HepG2 (cell line): Measurements from ENCODE around the gene PPP3R2. TPM values are rescaled to one million over a fixed set of nuclear protein-coding genes. Genes with fewer than 3 reads are reported as not detected.

ENCODE experiments used
- CEBPG ChIP-seq: IDR thresholded peaks from 2 replicates; pipeline ENCODE4 v1.6.1; 2016
- CREB1 ChIP-seq, 2 experiments: fragments of 450-650 bp in 1 of 2; IDR thresholded peaks; 2 replicates each; pipeline ENCODE4 v1.6.1; 2016 to 2017; ENCODE audit warnings: control low read depth in 1 of 2, mild to moderate bottlenecking in 1 of 2, missing compliant biosample characterization in 1 of 2, missing genetic modification characterization in 1 of 2
- CTCF ChIP-seq: sonication (generic); formaldehyde crosslinking; IDR thresholded peaks from 2 replicates; pipeline ENCODE4 v1.5.0; 2020; ENCODE audit warnings: mild to moderate bottlenecking, missing genetic modification reagents, moderate library complexity
- DZIP1 ChIP-seq: sonication (generic); formaldehyde crosslinking; IDR thresholded peaks from 2 replicates; pipeline ENCODE4 v1.5.0; 2020; ENCODE audit warnings: mild to moderate bottlenecking, missing genetic modification reagents
- ETV6 ChIP-seq: sonication (generic); formaldehyde crosslinking; conservative IDR thresholded peaks from 2 replicates; pipeline ENCODE4 v1.4.0; 2020; ENCODE audit warnings: missing genetic modification reagents
- HNRNPH1 ChIP-seq: fragments of 200-400 bp; formaldehyde crosslinking; optimal IDR thresholded peaks from 2 replicates; pipeline ENCODE3; 2017; ENCODE audit warnings: mild to moderate bottlenecking, low read depth, low read length
- NAIF1 ChIP-seq: sonication (generic); formaldehyde crosslinking; IDR thresholded peaks from 2 replicates; pipeline ENCODE4 v1.5.0; 2020; ENCODE audit warnings: mild to moderate bottlenecking, missing genetic modification reagents, borderline replicate concordance
- RAD21 ChIP-seq: fragments of 450-650 bp; formaldehyde crosslinking; IDR thresholded peaks from 2 replicates; pipeline ENCODE4 v1.5.0; 2020; ENCODE audit warnings: mild to moderate bottlenecking
- RARG ChIP-seq: sonication (generic); formaldehyde crosslinking; IDR thresholded peaks from 2 replicates; pipeline ENCODE4 v1.4.0; 2020; ENCODE audit warnings: low read depth, mild to moderate bottlenecking, missing genetic modification reagents
- SAP130 ChIP-seq: IDR thresholded peaks from 2 replicates; pipeline ENCODE4 v1.6.1; 2016; ENCODE audit warnings: low read depth
- SMC3 ChIP-seq: IDR thresholded peaks from 2 replicates; pipeline ENCODE4 v1.6.1; 2011; ENCODE audit warnings: low read length, improper control_type of control experiment
- SPEN ChIP-seq: sonication (generic); formaldehyde crosslinking; IDR thresholded peaks from 2 replicates; pipeline ENCODE4 v1.5.1; 2020; ENCODE audit warnings: low read depth, mild to moderate bottlenecking, missing genetic modification reagents
- STAG1 ChIP-seq: sonication (generic); formaldehyde crosslinking; IDR thresholded peaks from 2 replicates; pipeline ENCODE4 v1.4.0; 2020; ENCODE audit warnings: missing genetic modification reagents
- SUZ12 ChIP-seq: fragments of 150-350 bp; IDR thresholded peaks from 2 replicates; pipeline ENCODE4 v1.6.1; 2014; ENCODE audit warnings: low read depth, low read length
- TCF7L2 ChIP-seq: IDR thresholded peaks from 2 replicates; pipeline ENCODE4 v1.6.1; 2011; ENCODE audit warnings: mild to moderate bottlenecking, low read depth, low read length, moderate library complexity
- TFDP2 ChIP-seq: sonication (generic); formaldehyde crosslinking; IDR thresholded peaks from 2 replicates; pipeline ENCODE4 v1.4.0; 2020; ENCODE audit warnings: missing genetic modification reagents
- ZNF543 ChIP-seq: sonication (generic); formaldehyde crosslinking; IDR thresholded peaks from 2 replicates; pipeline ENCODE4 v1.4.0; 2020; ENCODE audit warnings: mild to moderate bottlenecking, missing genetic modification reagents
- ZNF598 ChIP-seq: sonication (generic); formaldehyde crosslinking; IDR thresholded peaks from 2 replicates; pipeline ENCODE4 v1.5.1; 2020; ENCODE audit warnings: mild to moderate bottlenecking, missing genetic modification reagents, borderline replicate concordance
- ZNF709 ChIP-seq: sonication (generic); formaldehyde crosslinking; IDR thresholded peaks from 2 replicates; pipeline ENCODE4 v1.5.0; 2020; ENCODE audit warnings: mild to moderate bottlenecking, missing genetic modification reagents
- ZZZ3 ChIP-seq: sonication (generic); formaldehyde crosslinking; IDR thresholded peaks from 2 replicates; pipeline ENCODE4 v1.4.0; 2020; ENCODE audit warnings: missing genetic modification reagents, mild to moderate bottlenecking, borderline replicate concordance
- polyA plus RNA-seq, 8 experiments: library from polyadenylated mRNA; depleted of rRNA in 3 of 8; stranded (reverse) in 7 of 8; unstranded in 1 of 8; fragments of >200 nt; fragmentation: Illumina TruSeq in 4 of 8; extraction: Trizol in 4 of 8; gene quantifications; 2 replicates each; pipeline versions ENCODE4 v1.2.1 to v1.2.3, GENCODE V29; 2011 to 2016; ENCODE audit warnings: low read depth in 4 of 8, missing spikeins in 1 of 8, mixed read lengths in 1 of 8; ENCODE audit not compliant: insufficient read depth in 1 of 8
- total RNA-seq, 5 experiments: library from RNA; depleted of rRNA; stranded (reverse); fragments of >200 nt; fragmentation: Illumina TruSeq; extraction: Trizol; gene quantifications; 2 replicates each; pipeline ENCODE4 v1.2.3, GENCODE V29; 2016; ENCODE audit warnings: low read depth in 1 of 5
- TF ChIP-seq, protein P1 (sequence below): sonication (generic); formaldehyde crosslinking; IDR thresholded peaks from 2 replicates; pipeline ENCODE4 v1.4.0; 2020; ENCODE audit warnings: missing genetic modification reagents, borderline replicate concordance

PPP3R2 gene
- total and polyA plus RNA-seq, 2 of the 13 experiments (the other 11 are each of a cell fraction or from before 2014, with no cell fraction given), result not detected

DNA sequence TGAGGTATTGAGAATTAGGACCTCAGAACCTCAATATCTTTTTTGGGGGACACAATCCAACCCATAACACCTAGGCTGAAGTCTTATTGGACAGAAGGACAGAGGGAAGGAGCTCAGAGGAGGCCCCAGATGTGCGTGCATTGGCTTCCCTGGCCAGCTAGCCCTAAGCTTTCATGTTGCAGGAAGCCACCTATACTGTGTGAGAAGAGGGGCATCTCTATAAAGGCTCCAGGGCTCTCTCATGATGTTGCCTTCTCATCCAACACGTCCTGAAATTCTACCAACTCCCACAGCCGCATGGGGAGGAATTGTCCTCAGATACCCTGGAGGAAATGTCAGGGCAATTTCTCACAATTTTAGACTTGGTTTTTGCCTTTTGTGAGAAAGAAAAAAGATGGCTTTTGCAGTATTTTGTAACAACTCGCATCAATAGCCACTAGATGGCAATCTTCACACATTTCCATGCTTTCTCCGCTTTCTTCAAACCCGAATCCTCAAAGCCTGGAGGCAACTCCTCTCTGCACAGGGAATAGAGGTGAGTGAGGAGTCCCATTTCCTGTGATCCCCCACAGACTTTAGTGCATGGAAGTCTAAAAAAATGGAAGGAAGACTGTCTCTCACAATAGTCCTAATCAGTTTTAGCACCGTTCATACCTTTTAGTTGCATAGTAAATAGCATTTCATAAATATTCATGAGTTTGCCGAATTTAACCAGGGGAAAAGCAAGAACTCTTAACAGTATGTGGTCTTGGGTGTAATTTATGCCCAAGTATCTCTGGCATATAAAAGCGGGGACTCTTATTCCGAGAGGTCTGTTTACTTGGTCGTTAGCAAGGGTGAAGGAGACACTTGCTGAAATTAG is 7.4 kb upstream of the PPP3R2 start (continued):
- TF ChIP-seq HNRNPH1 (no peak), SUZ12 (no peak), SMC3 (peak; percentile 44; the same call in 1 of the 2 replicates), ETV6 (CRISPR knock-in tag) (no peak), RARG (CRISPR knock-in tag) (no peak), ZZZ3 (CRISPR knock-in tag) (no peak), ZNF709 (CRISPR knock-in tag) (no peak), NAIF1 (CRISPR knock-in tag) (no peak), SAP130 (no peak), STAG1 (peak; percentile 69), CEBPG (CRISPR knock-in tag) (peak; percentile 32; the same call in 1 of the 2 replicates), TFDP2 (CRISPR knock-in tag) (no peak), ZNF543 (CRISPR knock-in tag) (no peak), RAD21 (CRISPR knock-in tag) (peak; percentile 18; the same call in 1 of the 2 replicates), TCF7L2 (no peak), ZNF598 (no peak), CTCF (CRISPR knock-in tag) (peak; percentile 72), CREB1 (IDR thresholded peaks at IDR 0.05) (no peak), CREB1 (CRISPR knock-in tag; IDR thresholded peaks at IDR 0.05) (no peak), SPEN (CRISPR knock-in tag) (no peak), DZIP1 (CRISPR knock-in tag) (no peak)
- TF ChIP-seq, protein P1, sequence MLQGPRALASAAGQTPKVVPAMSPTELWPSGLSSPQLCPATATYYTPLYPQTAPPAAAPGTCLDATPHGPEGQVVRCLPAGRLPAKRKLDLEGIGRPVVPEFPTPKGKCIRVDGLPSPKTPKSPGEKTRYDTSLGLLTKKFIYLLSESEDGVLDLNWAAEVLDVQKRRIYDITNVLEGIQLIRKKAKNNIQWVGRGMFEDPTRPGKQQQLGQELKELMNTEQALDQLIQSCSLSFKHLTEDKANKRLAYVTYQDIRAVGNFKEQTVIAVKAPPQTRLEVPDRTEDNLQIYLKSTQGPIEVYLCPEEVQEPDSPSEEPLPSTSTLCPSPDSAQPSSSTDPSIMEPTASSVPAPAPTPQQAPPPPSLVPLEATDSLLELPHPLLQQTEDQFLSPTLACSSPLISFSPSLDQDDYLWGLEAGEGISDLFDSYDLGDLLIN (CRISPR knock-in tag), result no peak
- TF ChIP-seq, all 625 proteins: peak for 5
